ENCODE results near the gene PDCD1. TPM values are rescaled to one million over a fixed set of nuclear protein-coding genes. Genes with fewer than 3 reads are reported as not detected.

Gene PDCD1
- total RNA-seq, 1 experiment from 2014 or later = not detected

GRCh38 chr2:241887806-241888522, 29.3 kb upstream of the PDCD1 start:
- Histone ChIP-seq H3K79me2 (ENCODE audit: low read depth) (no peaks in the 10 kb centered on the region), H3K9me2 (ENCODE audit: insufficient read depth) (no peaks in the 10 kb centered on the region), H3K4me1 (replicated peaks; ENCODE audit: insufficient read depth) (peaks cover 16% of the 10 kb centered on the region; the same call in 1 of the 2 replicates), H4K20me1 (ENCODE audit: insufficient read depth) (no peaks in the 10 kb centered on the region), H3K27ac (no peak overlapping the region), H3K4me2 (no peak overlapping the region), H3K27me3 (ENCODE audit: insufficient read depth, low read depth) (peaks cover 16% of the 10 kb centered on the region), H2AFZ (no peak overlapping the region), H3F3A (ENCODE audit: insufficient read depth, low read depth) (no peaks in the 10 kb centered on the region; the same call in 1 of the 2 replicates), H3K9me3 (ENCODE audit: insufficient read depth, low read depth) (no peaks in the 10 kb centered on the region), H3K4me3 (no peak overlapping the region), H3K36me3 (ENCODE audit: low read depth) (no peaks in the 10 kb centered on the region)
- ChIA-PET POLR2A (ENCODE audit: unreplicated experiment) (no interaction called here), CTCF (no interaction called here)
- DNase-seq = no peak
- TF ChIP-seq CTCF (conservative IDR thresholded peaks at IDR 0.05) = no peak
- TF ChIP-seq EZH2 (IDR thresholded peaks at IDR 0.05; ENCODE audit: low read depth) = no peak
- intact Hi-C loops (cut with micrococcal nuclease; ENCODE audit: unreplicated experiment) = no loop called here
- BruUV-seq (replicated peaks) = no TSS peak

GRCh38 chr2:241886840-241887447, 28.2 kb upstream of the PDCD1 start:
- H3K9me3 ChIP-seq (ENCODE audit: insufficient read depth, low read depth) = no peaks in the 10 kb centered on the region
- no TSS peak for BruUV-seq (replicated peaks)
- no peaks in the 10 kb centered on the region for H3K9me2 ChIP-seq (ENCODE audit: insufficient read depth)
- no peaks in the 10 kb centered on the region for H4K20me1 ChIP-seq (ENCODE audit: insufficient read depth)
- peaks cover 12% of the 10 kb centered on the region for H3K4me1 ChIP-seq (replicated peaks; ENCODE audit: insufficient read depth)
- intact Hi-C loops (cut with micrococcal nuclease; ENCODE audit: unreplicated experiment) = no loop called here
- H3K36me3 ChIP-seq (ENCODE audit: low read depth) = no peaks in the 10 kb centered on the region
- peaks cover 2% of the 10 kb centered on the region; the same call in 1 of the 2 replicates for H3F3A ChIP-seq (ENCODE audit: insufficient read depth, low read depth)
- peaks cover 6% of the 10 kb centered on the region; the same call in 1 of the 2 replicates for H3K27me3 ChIP-seq (ENCODE audit: insufficient read depth, low read depth)
- H3K4me2 ChIP-seq = no peak overlapping the region
- H3K4me3 ChIP-seq = no peak overlapping the region
- H2AFZ ChIP-seq = no peak overlapping the region
- TF ChIP-seq EZH2 (IDR thresholded peaks at IDR 0.05; ENCODE audit: low read depth) (no peak), CTCF (conservative IDR thresholded peaks at IDR 0.05) (no peak)
- DNase-seq = no peak
- ChIA-PET CTCF (interaction anchor here (0.6 kb wide), 1 partner anchor 18 kb away, joined by 5 read pairs; no protein-coding TSS in a partner anchor), POLR2A (ENCODE audit: unreplicated experiment) (interaction anchor here (0.6 kb wide), 1 partner anchor 147 kb away, joined by 4 read pairs; no protein-coding TSS in a partner anchor)
- no peaks in the 10 kb centered on the region for H3K79me2 ChIP-seq (ENCODE audit: low read depth)
- no peak overlapping the region for H3K27ac ChIP-seq

GRCh38 chr2:241885946-241886643, 27.4 kb upstream of the PDCD1 start:
- Histone ChIP-seq H3K4me1 (replicated peaks; ENCODE audit: insufficient read depth) (peaks cover 7% of the 10 kb centered on the region), H3F3A (ENCODE audit: insufficient read depth, low read depth) (peaks cover 7% of the 10 kb centered on the region; the same call in 1 of the 2 replicates), H3K79me2 (ENCODE audit: low read depth) (no peaks in the 10 kb centered on the region), H2AFZ (no peak overlapping the region), H3K4me3 (no peak overlapping the region), H3K27me3 (ENCODE audit: insufficient read depth, low read depth) (peaks cover 3% of the 10 kb centered on the region; the same call in 1 of the 2 replicates), H3K9me3 (ENCODE audit: insufficient read depth, low read depth) (no peaks in the 10 kb centered on the region), H4K20me1 (ENCODE audit: insufficient read depth) (no peaks in the 10 kb centered on the region), H3K4me2 (no peak overlapping the region), H3K27ac (no peak overlapping the region), H3K9me2 (ENCODE audit: insufficient read depth) (no peaks in the 10 kb centered on the region), H3K36me3 (ENCODE audit: low read depth) (no peaks in the 10 kb centered on the region)
- TF ChIP-seq CTCF (conservative IDR thresholded peaks at IDR 0.05) = no peak
- no peak for TF ChIP-seq EZH2 (IDR thresholded peaks at IDR 0.05; ENCODE audit: low read depth)
- no TSS peak for BruUV-seq (replicated peaks)
- POLR2A ChIA-PET (ENCODE audit: unreplicated experiment) = no interaction called here
- DNase-seq = no peak
- CTCF ChIA-PET = no interaction called here
- intact Hi-C loops (cut with micrococcal nuclease; ENCODE audit: unreplicated experiment) = no loop called here
